HepG2 (cell line): ENCODE measurements around the gene NIN. TPM values are rescaled to one million over a fixed set of nuclear protein-coding genes. Genes with fewer than 3 reads are reported as not detected.
A peak's percentile ranks its signal among the peaks of the same experiment; 100 is the strongest.

Source experiments
- ATF3 ChIP-seq: sonication (generic); formaldehyde crosslinking; IDR thresholded peaks from 2 replicates; pipeline ENCODE4 v1.4.0; 2020; ENCODE audit warnings: missing genetic modification reagents
- ATF6 ChIP-seq: sonication (generic); formaldehyde crosslinking; conservative IDR thresholded peaks from 2 replicates; pipeline ENCODE4 v1.4.0; 2020; ENCODE audit warnings: missing genetic modification reagents
- CREBL2 ChIP-seq: sonication (generic); formaldehyde crosslinking; IDR thresholded peaks from 2 replicates; pipeline ENCODE4 v1.8.1; 2023; ENCODE audit warnings: missing genetic modification reagents, mild to moderate bottlenecking, borderline replicate concordance
- CSRNP2 ChIP-seq: sonication (generic); formaldehyde crosslinking; conservative IDR thresholded peaks from 2 replicates; pipeline ENCODE4 v1.8.0; 2022; ENCODE audit warnings: low read depth, missing genetic modification reagents
- FOXP4 ChIP-seq: sonication (generic); formaldehyde crosslinking; IDR thresholded peaks from 2 replicates; pipeline ENCODE4 v1.4.0; 2020; ENCODE audit warnings: missing genetic modification reagents
- HCFC1 ChIP-seq: fragments of 150-350 bp; IDR thresholded peaks from 2 replicates; pipeline ENCODE4 v1.6.1; 2014; ENCODE audit warnings: low read depth, low read length
- LCORL ChIP-seq, 2 experiments: fragments of 450-650 bp in 1 of 2; sonication (generic) in 1 of 2; formaldehyde crosslinking in 1 of 2; IDR thresholded peaks; 2 replicates each; pipeline versions ENCODE4 v1.5.0 to v1.6.1; 2017 to 2020; ENCODE audit warnings: antibody characterized with exemption in 1 of 2, missing genetic modification reagents in 1 of 2
- MEIS2 ChIP-seq: sonication (generic); formaldehyde crosslinking; IDR thresholded peaks from 2 replicates; pipeline ENCODE4 v1.9.0; 2021; ENCODE audit warnings: mild to moderate bottlenecking, missing genetic modification reagents
- NFATC3 ChIP-seq: sonication (generic); formaldehyde crosslinking; IDR thresholded peaks from 2 replicates; pipeline ENCODE4 v1.5.1; 2020; ENCODE audit warnings: mild to moderate bottlenecking, missing genetic modification reagents
- TAF15 ChIP-seq: fragments of 200-400 bp; formaldehyde crosslinking; IDR thresholded peaks from one replicate; pipeline ENCODE4 v1.6.1; 2018; ENCODE audit warnings: mild to moderate bottlenecking, low read depth, low read length; ENCODE audit not compliant: poor library complexity, severe bottlenecking
- ZEB1 ChIP-seq: IDR thresholded peaks from 2 replicates; pipeline ENCODE4 v1.6.1; 2012; ENCODE audit warnings: mild to moderate bottlenecking, low read depth, inconsistent platforms; ENCODE audit not compliant: insufficient replicate concordance
- ZMAT3 ChIP-seq: sonication (generic); formaldehyde crosslinking; conservative IDR thresholded peaks from 2 replicates; pipeline ENCODE4 v1.7.0; 2021; ENCODE audit warnings: missing genetic modification reagents
- ZNF234 ChIP-seq: sonication (generic); formaldehyde crosslinking; conservative IDR thresholded peaks from 2 replicates; pipeline ENCODE4 v1.5.1; 2020; ENCODE audit warnings: mild to moderate bottlenecking, missing genetic modification reagents
- ZNF275 ChIP-seq: sonication (generic); formaldehyde crosslinking; IDR thresholded peaks from 2 replicates; pipeline ENCODE4 v1.8.0; 2022; ENCODE audit warnings: missing genetic modification reagents, mild to moderate bottlenecking, inconsistent platforms, borderline replicate concordance
- ZNF33A ChIP-seq: sonication (generic); formaldehyde crosslinking; IDR thresholded peaks from 2 replicates; pipeline ENCODE4 v1.5.1; 2020; ENCODE audit warnings: missing genetic modification reagents, mild to moderate bottlenecking, moderate library complexity, borderline replicate concordance
- ZNF503 ChIP-seq: sonication (generic); formaldehyde crosslinking; IDR thresholded peaks from 2 replicates; pipeline ENCODE4 v1.4.0; 2020; ENCODE audit warnings: missing genetic modification reagents
- ZNF589 ChIP-seq: sonication (generic); formaldehyde crosslinking; conservative IDR thresholded peaks from 2 replicates; pipeline ENCODE4 v1.8.0; 2022; ENCODE audit warnings: mild to moderate bottlenecking, moderate library complexity, missing genetic modification reagents
- ZNF644 ChIP-seq: IDR thresholded peaks from 2 replicates; pipeline ENCODE4 v1.6.1; 2016; ENCODE audit warnings: low read depth
- polyA plus RNA-seq, 8 experiments: library from polyadenylated mRNA; depleted of rRNA in 3 of 8; stranded (reverse) in 7 of 8; unstranded in 1 of 8; fragments of >200 nt; fragmentation: Illumina TruSeq in 4 of 8; extraction: Trizol in 4 of 8; gene quantifications; 2 replicates each; pipeline versions ENCODE4 v1.2.1 to v1.2.3, GENCODE V29; 2011 to 2016; ENCODE audit warnings: low read depth in 4 of 8, missing spikeins in 1 of 8, mixed read lengths in 1 of 8; ENCODE audit not compliant: insufficient read depth in 1 of 8
- total RNA-seq, 5 experiments: library from RNA; depleted of rRNA; stranded (reverse); fragments of >200 nt; fragmentation: Illumina TruSeq; extraction: Trizol; gene quantifications; 2 replicates each; pipeline ENCODE4 v1.2.3, GENCODE V29; 2016; ENCODE audit warnings: low read depth in 1 of 5

The NIN gene
- total and polyA plus RNA-seq, 2 of the 13 experiments (the other 11 are each of a cell fraction or from before 2014, with no cell fraction given): 2.8 to 9.7 TPM

GRCh38 chr14:50875359-50876070 is 44.6 kb upstream of the NIN start (continued):
- TF ChIP-seq ATF6 (CRISPR knock-in tag) (no peak), HCFC1 (no peak), MEIS2 (CRISPR knock-in tag) (peak; percentile 42; the same call in 1 of the 2 replicates), ZNF275 (CRISPR knock-in tag) (no peak), FOXP4 (peak; percentile 64; the same call in 1 of the 2 replicates), ZNF589 (no peak), ZEB1 (peak; percentile 9), ZNF644 (CRISPR knock-in tag) (peak; percentile 79), ATF3 (CRISPR knock-in tag) (no peak), ZNF33A (no peak), CSRNP2 (no peak), CREBL2 (CRISPR knock-in tag) (no peak), LCORL (IDR thresholded peaks at IDR 0.05) (peak; percentile 22; the same call in 1 of the 2 replicates), LCORL (CRISPR knock-in tag; IDR thresholded peaks at IDR 0.05) (peak; percentile 94), ZMAT3 (no peak), NFATC3 (no peak), ZNF234 (no peak), ZNF503 (CRISPR knock-in tag) (0 out of 2 replicates have a peak, but pooled peaks have one; percentile 25), TAF15 (no peak)
